IMR-90 (cell line): ENCODE data around the gene BTBD17. TPM values are rescaled to one million over a fixed set of nuclear protein-coding genes. Genes with fewer than 3 reads are reported as not detected.

Source experiments
- ATAC-seq: fragments of 200-7000 bp; cut with Tn5 transposase; 2 replicates; pipeline ENCODE4 v1.9.1; 2020; ENCODE audit warnings: low read depth, mild to moderate bottlenecking, moderate library complexity
- BruUV-seq: library from RNA; stranded (reverse); fragments of 400-500 nt; replicated peaks from 2 replicates; lab custom pipeline; 2021; lab: Mats Ljungman, UMichigan
- CTCF ChIA-PET: fragments of 300-600 bp; formaldehyde crosslinking; extraction: SDS; loops from one replicate; lab custom pipeline; 2021; ENCODE audit warnings: antibody characterized with exemption; lab: Yijun Ruan, JAX
- POLR2A ChIA-PET: fragments of 300-600 bp; sonication (Branson Sonifier 250); formaldehyde crosslinking; loops from one replicate; lab custom pipeline; 2022; ENCODE audit warnings: antibody characterized with exemption; ENCODE audit not compliant: unreplicated experiment; lab: Charles Lee
- DNase-seq: peaks from one replicate; pipeline ENCODE4 v3.0.0; 2013
- H2AFZ ChIP-seq: replicated peaks from 2 replicates; pipeline ENCODE3; 2013; ENCODE audit warnings: low read length, mild to moderate bottlenecking; ENCODE audit not compliant: poor library complexity
- H2AK5ac ChIP-seq: 2 replicates; pipeline ENCODE4 v1.6.1; 2013; ENCODE audit warnings: low read depth, low read length, inconsistent platforms
- H2AK9ac ChIP-seq: replicated peaks from 2 replicates; pipeline ENCODE3; 2013; ENCODE audit warnings: mild to moderate bottlenecking, low read depth, low read length, moderate library complexity; ENCODE audit not compliant: poor library complexity
- H2BK120ac ChIP-seq: 2 replicates; pipeline ENCODE4 v1.6.1; 2013; ENCODE audit warnings: low read depth, low read length, inconsistent platforms
- H2BK15ac ChIP-seq: 3 replicates; pipeline ENCODE4 v1.6.1; 2013; ENCODE audit warnings: low read depth, low read length, inconsistent platforms
- H2BK20ac ChIP-seq: 2 replicates; pipeline ENCODE4 v1.6.1; 2013; ENCODE audit warnings: low read depth, mild to moderate bottlenecking, inconsistent platforms, low read length, moderate library complexity
- H2BK5ac ChIP-seq: 2 replicates; pipeline ENCODE4 v1.6.1; 2013; ENCODE audit warnings: mild to moderate bottlenecking, low read depth, low read length, inconsistent platforms; ENCODE audit not compliant: poor library complexity, severe bottlenecking
- H3K14ac ChIP-seq: replicated peaks from 2 replicates; pipeline ENCODE4 v1.6.1; 2013; ENCODE audit warnings: low read depth, low read length, inconsistent platforms
- H3K18ac ChIP-seq: 2 replicates; pipeline ENCODE4 v1.6.1; 2013; ENCODE audit warnings: low read depth, low read length, control low read depth
- H3K23ac ChIP-seq: 2 replicates; pipeline ENCODE4 v1.6.1; 2013; ENCODE audit warnings: low read depth, low read length, inconsistent platforms
- H3K27ac ChIP-seq: 2 replicates; pipeline ENCODE4 v1.5.1; 2013; ENCODE audit warnings: mild to moderate bottlenecking, control low read depth, low read length; ENCODE audit not compliant: insufficient read depth
- H3K27me3 ChIP-seq: 2 replicates; pipeline ENCODE4 v1.6.1; 2013; ENCODE audit warnings: low read length; ENCODE audit not compliant: control insufficient read depth, insufficient read depth
- H3K36me3 ChIP-seq: 2 replicates; pipeline ENCODE4 v1.6.1; 2013; ENCODE audit warnings: low read length, mixed read lengths; ENCODE audit not compliant: control insufficient read depth, insufficient read depth
- H3K4ac ChIP-seq: 2 replicates; pipeline ENCODE4 v1.6.1; 2013; ENCODE audit warnings: low read depth, low read length, inconsistent platforms
- H3K4me1 ChIP-seq: 2 replicates; pipeline ENCODE4 v1.6.1; 2013; ENCODE audit warnings: low read length, mixed read lengths; ENCODE audit not compliant: control insufficient read depth, insufficient read depth
- H3K4me2 ChIP-seq: 2 replicates; pipeline ENCODE4 v1.6.1; 2013; ENCODE audit warnings: low read depth, mild to moderate bottlenecking, control low read depth, low read length, moderate library complexity
- H3K4me3 ChIP-seq: 2 replicates; pipeline ENCODE4 v1.5.1; 2013; ENCODE audit warnings: low read depth, mild to moderate bottlenecking, control low read depth, low read length, moderate library complexity; ENCODE audit not compliant: insufficient read depth
- H3K56ac ChIP-seq: 2 replicates; pipeline ENCODE4 v1.6.1; 2013; ENCODE audit warnings: low read length, inconsistent platforms; ENCODE audit not compliant: insufficient read depth; ENCODE audit errors: extremely low read depth
- H3K79me1 ChIP-seq, 2 experiments: 2 replicates each; pipeline ENCODE4 v1.6.1; 2013; ENCODE audit warnings: low read length in 2 of 2, inconsistent platforms in 1 of 2, low read depth in 1 of 2
- H3K9ac ChIP-seq: 2 replicates; pipeline ENCODE4 v1.6.1; 2013; ENCODE audit warnings: low read depth, low read length, control low read depth
- H3K9me1 ChIP-seq: 2 replicates; pipeline ENCODE4 v1.6.1; 2013; ENCODE audit warnings: low read length, inconsistent platforms; ENCODE audit not compliant: insufficient read depth
- H3K9me3 ChIP-seq: 2 replicates; pipeline ENCODE4 v1.6.1; 2013; ENCODE audit warnings: low read length; ENCODE audit not compliant: control insufficient read depth, insufficient read depth
- H4K20me1 ChIP-seq: 2 replicates; pipeline ENCODE4 v1.6.1; 2013; ENCODE audit warnings: low read length, inconsistent platforms; ENCODE audit not compliant: insufficient read depth
- H4K5ac ChIP-seq: 2 replicates; pipeline ENCODE4 v1.6.1; 2013; ENCODE audit warnings: mild to moderate bottlenecking, low read depth, low read length, control low read depth
- H4K8ac ChIP-seq, 2 experiments: 2 replicates each; pipeline ENCODE4 v1.6.1; 2013; ENCODE audit warnings: low read depth in 2 of 2, low read length in 2 of 2, control low read depth in 1 of 2, inconsistent platforms in 1 of 2
- H4K91ac ChIP-seq: 2 replicates; pipeline ENCODE4 v1.6.1; 2013; ENCODE audit warnings: low read depth, low read length, inconsistent platforms; ENCODE audit not compliant: insufficient read depth
- BHLHE40 ChIP-seq: fragments of 150-350 bp; IDR thresholded peaks from 2 replicates; pipeline ENCODE4 v1.6.1; 2016; ENCODE audit warnings: mild to moderate bottlenecking, low read depth, low read length
- CEBPB ChIP-seq: IDR thresholded peaks from 2 replicates; pipeline ENCODE4 v1.6.1; 2012; ENCODE audit warnings: low read depth, low read length, improper control_type of control experiment
- CHD1 ChIP-seq: IDR thresholded peaks from 2 replicates; pipeline ENCODE4 v1.6.1; 2012; ENCODE audit warnings: low read depth, low read length, improper control_type of control experiment
- CTCF ChIP-seq: conservative IDR thresholded peaks from 2 replicates; pipeline ENCODE4 v1.5.1; 2012; ENCODE audit warnings: mild to moderate bottlenecking, low read depth, low read length, improper control_type of control experiment
- FOS ChIP-seq: fragments of 150-350 bp; IDR thresholded peaks from 2 replicates; pipeline ENCODE4 v1.6.1; 2016; ENCODE audit warnings: low read depth, low read length
- MAFK ChIP-seq: IDR thresholded peaks from 2 replicates; pipeline ENCODE4 v1.6.1; 2012; ENCODE audit warnings: low read depth, low read length, improper control_type of control experiment
- MAZ ChIP-seq: IDR thresholded peaks from 2 replicates; pipeline ENCODE4 v1.6.1; 2012; ENCODE audit warnings: low read depth, mild to moderate bottlenecking, low read length, improper control_type of control experiment, moderate library complexity, borderline replicate concordance
- MXI1 ChIP-seq: IDR thresholded peaks from 2 replicates; pipeline ENCODE4 v1.6.1; 2012; ENCODE audit warnings: low read depth, mild to moderate bottlenecking, low read length, moderate library complexity, borderline replicate concordance
- NFE2L2 ChIP-seq: fragments of 150-350 bp; IDR thresholded peaks from 2 replicates; pipeline ENCODE4 v1.6.1; 2016; ENCODE audit warnings: low read depth, mild to moderate bottlenecking, low read length
- POLR2A ChIP-seq: IDR thresholded peaks from 2 replicates; pipeline ENCODE4 v1.6.1; 2012; ENCODE audit warnings: mild to moderate bottlenecking, low read depth, low read length
- RAD21 ChIP-seq: IDR thresholded peaks from 2 replicates; pipeline ENCODE4 v1.6.1; 2012; ENCODE audit warnings: low read length, improper control_type of control experiment
- RCOR1 ChIP-seq: IDR thresholded peaks from 2 replicates; pipeline ENCODE4 v1.6.1; 2012; ENCODE audit warnings: mild to moderate bottlenecking, low read length, improper control_type of control experiment; ENCODE audit not compliant: insufficient replicate concordance
- RFX5 ChIP-seq: IDR thresholded peaks from 2 replicates; pipeline ENCODE4 v1.8.0; 2012; ENCODE audit warnings: low read depth, mild to moderate bottlenecking, low read length, moderate library complexity
- SMC3 ChIP-seq: fragments of 150-350 bp; IDR thresholded peaks from 2 replicates; pipeline ENCODE4 v1.6.1; 2016; ENCODE audit warnings: low read depth, mild to moderate bottlenecking, antibody characterized with exemption, low read length, moderate library complexity
- WGBS, 2 experiments: methylation state at CpG; one replicate each; pipeline versions ENCODE4 v1.1.5 to v1.1.7; 2013; ENCODE audit warnings: missing lambda C conversion rate in 2 of 2; ENCODE audit not compliant: insufficient read length in 1 of 2; ENCODE audit errors: extremely low coverage in 2 of 2; 5-methylcytosine and 5-hydroxymethylcytosine counted together
- dilution Hi-C: fragments of 300-500 bp; cut with HindIII; formaldehyde crosslinking; loops from one replicate; pipeline ENCODE4 v1.14.3; 2018; ENCODE audit warnings: low sequenced_read_pairs; ENCODE audit not compliant: unreplicated experiment
- in situ Hi-C: fragments of 300-500 bp; cut with MboI; formaldehyde crosslinking; loops from 3 replicates; pipeline ENCODE4 v1.14.3; 2019; ENCODE audit warnings: low sequenced_read_pairs, inconsistent platforms, mixed read lengths
- intact Hi-C: fragments of 100-400 bp; cut with micrococcal nuclease; formaldehyde crosslinking; loops from 2 replicates; pipeline ENCODE4 v1.10.0; 2022
- polyA plus RNA-seq, 3 experiments: library from polyadenylated mRNA; depleted of rRNA; stranded (reverse); fragments of >200 nt; gene quantifications; 2 replicates each; pipeline ENCODE4 v1.2.3, GENCODE V29; 2012; ENCODE audit warnings: low replicate concordance in 1 of 3
- total RNA-seq: library from RNA; depleted of rRNA; stranded (reverse); fragments of >200 nt; gene quantifications from 2 replicates; pipeline ENCODE4 v1.2.3, GENCODE V29; 2012
- TF ChIP-seq, protein P1 (sequence below): fragments of 150-350 bp; IDR thresholded peaks from 2 replicates; pipeline ENCODE4 v1.6.1; 2016; ENCODE audit warnings: low read depth, mild to moderate bottlenecking, low read length, moderate library complexity, borderline replicate concordance
- TF ChIP-seq, protein P2 (sequence below): fragments of 150-350 bp; IDR thresholded peaks from 2 replicates; pipeline ENCODE4 v1.6.1; 2017; ENCODE audit warnings: mild to moderate bottlenecking, antibody characterized with exemption, low read length, low read depth

The BTBD17 gene
- total and polyA plus RNA-seq, 2 of the 4 experiments (the other 2 are of a cell fraction): not detected

DNA sequence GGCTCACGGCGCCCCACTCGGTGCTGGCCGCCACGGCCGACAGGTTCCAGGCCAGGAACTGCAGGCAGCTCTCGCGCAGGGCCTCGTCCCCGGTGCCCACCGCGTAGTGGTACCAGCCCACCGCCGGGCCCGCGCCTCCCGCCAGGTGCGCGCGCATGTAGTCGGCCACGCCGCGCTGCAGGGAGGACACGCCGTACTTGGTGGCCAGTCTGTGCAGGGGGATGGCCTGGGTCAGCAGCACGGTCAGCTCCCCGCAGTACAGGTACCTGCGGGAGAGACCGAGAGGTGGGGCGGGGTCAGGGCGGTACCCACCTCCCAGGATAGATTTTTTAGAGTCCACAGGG is 4.2 kb downstream of the BTBD17 start:
- CTCF ChIA-PET: no interaction called here
- peaks cover 13% of the 10 kb centered on the region; the same call in 1 of the 2 replicates for H3K27me3 ChIP-seq
- in situ Hi-C loops: no loop called here

More for the DNA sequence above, 4.2 kb downstream of the BTBD17 start:
- Histone ChIP-seq H2AK9ac (no peak overlapping the region), H3K4me2 (no peak overlapping the region), H3K9me1 (no peaks in the 10 kb centered on the region), H3K18ac (no peak overlapping the region), H3K56ac (no peak overlapping the region), H4K20me1 (no peaks in the 10 kb centered on the region), H3K36me3 (no peaks in the 10 kb centered on the region), H3K4me3 (no peak overlapping the region), H3K27ac (no peak overlapping the region), H4K5ac (no peak overlapping the region), H3K4me1 (no peaks in the 10 kb centered on the region), H3K9me3 (no peaks in the 10 kb centered on the region), H3K4ac (no peak overlapping the region), H2AFZ (peak overlapping the region; percentile 11), H3K9ac (no peak overlapping the region), H2AK5ac (no peak overlapping the region), H3K79me1 (no peaks in the 10 kb centered on the region), H4K91ac (no peak overlapping the region), H4K8ac (no peak overlapping the region), H2BK20ac (no peak overlapping the region), H3K14ac (no peak overlapping the region), H2BK120ac (no peak overlapping the region), H2BK5ac (no peak overlapping the region), H2BK15ac (no peak overlapping the region), H3K23ac (no peak overlapping the region)
- no peak for ATAC-seq
- WGBS, 2 experiments: 9% methylated on average over 15 of the region's 32 CpGs; no CpG with 5 or more reads in 1 of the 2 experiments
- no TSS peak for BruUV-seq
- intact Hi-C loops (no loop called here), dilution Hi-C loops (no loop called here)
- no peak for DNase-seq
- no peak for TF ChIP-seq RFX5
- no peak for TF ChIP-seq RAD21
- TF ChIP-seq, protein P1, sequence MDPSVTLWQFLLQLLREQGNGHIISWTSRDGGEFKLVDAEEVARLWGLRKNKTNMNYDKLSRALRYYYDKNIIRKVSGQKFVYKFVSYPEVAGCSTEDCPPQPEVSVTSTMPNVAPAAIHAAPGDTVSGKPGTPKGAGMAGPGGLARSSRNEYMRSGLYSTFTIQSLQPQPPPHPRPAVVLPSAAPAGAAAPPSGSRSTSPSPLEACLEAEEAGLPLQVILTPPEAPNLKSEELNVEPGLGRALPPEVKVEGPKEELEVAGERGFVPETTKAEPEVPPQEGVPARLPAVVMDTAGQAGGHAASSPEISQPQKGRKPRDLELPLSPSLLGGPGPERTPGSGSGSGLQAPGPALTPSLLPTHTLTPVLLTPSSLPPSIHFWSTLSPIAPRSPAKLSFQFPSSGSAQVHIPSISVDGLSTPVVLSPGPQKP: no peak
- TF ChIP-seq RCOR1: no peak
- TF ChIP-seq FOS: no peak
- TF ChIP-seq MAZ: no peak
- TF ChIP-seq MXI1: no peak
- TF ChIP-seq CEBPB: no peak
- TF ChIP-seq MAFK: no peak
- TF ChIP-seq, protein P2, sequence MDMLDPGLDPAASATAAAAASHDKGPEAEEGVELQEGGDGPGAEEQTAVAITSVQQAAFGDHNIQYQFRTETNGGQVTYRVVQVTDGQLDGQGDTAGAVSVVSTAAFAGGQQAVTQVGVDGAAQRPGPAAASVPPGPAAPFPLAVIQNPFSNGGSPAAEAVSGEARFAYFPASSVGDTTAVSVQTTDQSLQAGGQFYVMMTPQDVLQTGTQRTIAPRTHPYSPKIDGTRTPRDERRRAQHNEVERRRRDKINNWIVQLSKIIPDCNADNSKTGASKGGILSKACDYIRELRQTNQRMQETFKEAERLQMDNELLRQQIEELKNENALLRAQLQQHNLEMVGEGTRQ: no peak
- no peak for TF ChIP-seq BHLHE40
- TF ChIP-seq CHD1: no peak
- no peak for TF ChIP-seq CTCF
- no peak for TF ChIP-seq SMC3
- no peak for TF ChIP-seq POLR2A
- no peak for TF ChIP-seq NFE2L2
- POLR2A ChIA-PET: no interaction called here
